MCF 10A (cell line): ENCODE measurements around the gene ZMIZ1. TPM values are rescaled to one million over a fixed set of nuclear protein-coding genes. Genes with fewer than 3 reads are reported as not detected.
"Not testable (repeated sequence)": the region's sequence is repeated elsewhere in the genome, so short reads cannot be mapped to it uniquely, and the experiment has no call there.

Experiments
- BruUV-seq: library from RNA; stranded (reverse); fragments of 400-500 nt; replicated peaks from 2 replicates; lab custom pipeline; 2021; lab: Mats Ljungman, UMichigan
- CTCF ChIA-PET: fragments of 300-600 bp; sonication (Branson Sonifier 250); formaldehyde crosslinking; extraction: SDS; loops from one replicate; lab custom pipeline; 2021; ENCODE audit warnings: antibody characterized with exemption, inconsistent platforms; lab: Yijun Ruan, JAX
- POLR2A ChIA-PET: fragments of 300-600, 350-650 bp; sonication (Branson Sonifier 250); formaldehyde crosslinking; extraction: SDS; loops from one replicate; lab custom pipeline; 2020; ENCODE audit warnings: antibody characterized with exemption, inconsistent platforms; lab: Yijun Ruan, JAX
- DNase-seq: peaks from one replicate; pipeline ENCODE4 v3.0.0-alpha.2; 2018; ENCODE audit not compliant: unreplicated experiment
- H3K27ac Mint-ChIP-seq: one replicate; pipeline ENCODE4 v1.8.0; 2022; ENCODE audit warnings: mild to moderate bottlenecking, low read depth, mixed read lengths; ENCODE audit not compliant: unreplicated experiment
- H3K27me3 Mint-ChIP-seq: one replicate; pipeline ENCODE4 v1.8.0; 2022; ENCODE audit warnings: mixed read lengths; ENCODE audit not compliant: insufficient read depth, unreplicated experiment
- H3K36me3 Mint-ChIP-seq: one replicate; pipeline ENCODE4 v1.8.0; 2022; ENCODE audit warnings: mild to moderate bottlenecking, moderate library complexity, mixed read lengths; ENCODE audit not compliant: insufficient read depth, unreplicated experiment
- H3K4me1 Mint-ChIP-seq: one replicate; pipeline ENCODE4 v1.8.0; 2022; ENCODE audit warnings: mixed read lengths; ENCODE audit not compliant: insufficient read depth, unreplicated experiment
- H3K4me3 Mint-ChIP-seq: one replicate; pipeline ENCODE4 v1.8.0; 2022; ENCODE audit warnings: mild to moderate bottlenecking, moderate library complexity, mixed read lengths; ENCODE audit not compliant: unreplicated experiment
- H3K9me3 Mint-ChIP-seq: one replicate; pipeline ENCODE4 v1.8.0; 2022; ENCODE audit warnings: mixed read lengths; ENCODE audit not compliant: unreplicated experiment
- intact Hi-C: fragments of 100-400 bp; cut with micrococcal nuclease; formaldehyde crosslinking; loops from 2 replicates; pipeline ENCODE4 v1.14.1; 2022
- total RNA-seq: library from RNA; stranded (reverse); gene quantifications from 2 replicates; pipeline ENCODE4 v1.2.3, GENCODE V29; 2022
- TF ChIP-seq, protein P1 (sequence below): fragments of 200-600 bp; IDR thresholded peaks from one replicate; pipeline ENCODE4 v1.8.0; 2022; ENCODE audit warnings: antibody characterized with exemption, mild to moderate bottlenecking; ENCODE audit not compliant: unreplicated experiment

The ZMIZ1 gene
- total RNA-seq, 1 experiment from 2014 or later = 15.5 TPM

DNA sequence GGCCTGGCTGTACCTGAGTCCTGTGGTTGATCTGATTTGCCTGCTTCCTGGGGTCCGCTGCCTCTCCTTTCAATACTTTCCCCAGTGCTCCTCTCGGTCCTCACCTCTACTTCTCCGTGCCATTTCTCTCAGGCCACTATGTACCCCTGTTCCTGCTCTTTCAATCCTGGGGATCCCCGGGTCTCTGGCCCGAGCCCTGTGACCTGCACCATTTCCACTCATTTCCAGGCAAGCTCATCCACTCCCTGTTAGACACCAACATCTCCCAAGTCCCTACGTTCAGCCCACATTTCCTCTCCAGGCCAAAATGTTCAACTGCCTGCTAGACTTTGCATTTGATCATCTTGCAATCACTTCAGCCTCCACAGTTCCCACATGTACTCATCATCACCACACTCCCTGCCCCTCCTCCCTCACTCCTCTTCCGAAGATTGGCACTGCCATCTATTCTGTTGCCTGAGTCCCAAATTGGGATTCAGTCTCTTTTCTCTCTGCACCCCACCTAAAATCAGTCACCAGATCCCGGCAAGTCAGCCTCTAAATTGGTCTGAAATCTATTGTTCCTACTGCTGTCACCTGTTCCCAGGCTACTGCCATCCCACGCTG is 34.4 kb upstream of the ZMIZ1 start:
- TF ChIP-seq, protein P1, sequence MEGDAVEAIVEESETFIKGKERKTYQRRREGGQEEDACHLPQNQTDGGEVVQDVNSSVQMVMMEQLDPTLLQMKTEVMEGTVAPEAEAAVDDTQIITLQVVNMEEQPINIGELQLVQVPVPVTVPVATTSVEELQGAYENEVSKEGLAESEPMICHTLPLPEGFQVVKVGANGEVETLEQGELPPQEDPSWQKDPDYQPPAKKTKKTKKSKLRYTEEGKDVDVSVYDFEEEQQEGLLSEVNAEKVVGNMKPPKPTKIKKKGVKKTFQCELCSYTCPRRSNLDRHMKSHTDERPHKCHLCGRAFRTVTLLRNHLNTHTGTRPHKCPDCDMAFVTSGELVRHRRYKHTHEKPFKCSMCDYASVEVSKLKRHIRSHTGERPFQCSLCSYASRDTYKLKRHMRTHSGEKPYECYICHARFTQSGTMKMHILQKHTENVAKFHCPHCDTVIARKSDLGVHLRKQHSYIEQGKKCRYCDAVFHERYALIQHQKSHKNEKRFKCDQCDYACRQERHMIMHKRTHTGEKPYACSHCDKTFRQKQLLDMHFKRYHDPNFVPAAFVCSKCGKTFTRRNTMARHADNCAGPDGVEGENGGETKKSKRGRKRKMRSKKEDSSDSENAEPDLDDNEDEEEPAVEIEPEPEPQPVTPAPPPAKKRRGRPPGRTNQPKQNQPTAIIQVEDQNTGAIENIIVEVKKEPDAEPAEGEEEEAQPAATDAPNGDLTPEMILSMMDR = no peak
- Mint-ChIP-seq H3K4me3 (no peak overlapping the region), H3K36me3 (no peaks in the 10 kb centered on the region), H3K4me1 (no peaks in the 10 kb centered on the region), H3K9me3 (no peaks in the 10 kb centered on the region), H3K27ac (no peak overlapping the region), H3K27me3 (peaks cover 17% of the 10 kb centered on the region)
- POLR2A ChIA-PET = no interaction called here
- DNase-seq = no peak
- intact Hi-C loops = no loop called here
- CTCF ChIA-PET = interaction anchor here (0.6 kb wide), 1 partner anchor 997 kb away, joined by 3 read pairs; no protein-coding TSS in a partner anchor
- no TSS peak for BruUV-seq

DNA sequence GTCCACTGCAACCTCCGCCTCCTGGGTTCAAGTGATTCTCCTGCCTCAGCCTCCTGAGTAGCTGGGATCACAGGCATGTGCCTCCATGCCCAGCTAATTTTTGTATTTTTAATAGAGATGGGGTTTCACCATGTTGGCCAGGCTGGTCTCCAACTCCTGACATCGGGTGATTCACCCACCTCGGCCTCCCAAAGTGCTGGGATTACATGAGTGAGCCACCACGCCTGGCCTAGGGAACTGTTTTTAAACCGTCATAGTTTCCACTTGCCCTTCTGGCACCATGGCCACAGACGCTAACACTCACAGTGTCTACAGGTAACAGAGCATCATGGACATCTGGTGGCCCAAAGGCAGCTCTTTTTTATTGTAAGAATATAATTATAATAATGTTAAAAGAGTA is 32.4 kb upstream of the ZMIZ1 start:
- H3K27ac Mint-ChIP-seq, H3K4me1 Mint-ChIP-seq, H3K4me3 Mint-ChIP-seq, BruUV-seq, POLR2A ChIA-PET, H3K9me3 Mint-ChIP-seq, H3K36me3 Mint-ChIP-seq, intact Hi-C loops, CTCF ChIA-PET: not testable (repeated sequence)
- peak; percentile 29 for DNase-seq
- H3K27me3 Mint-ChIP-seq = peaks cover 23% of the 10 kb centered on the region

DNA sequence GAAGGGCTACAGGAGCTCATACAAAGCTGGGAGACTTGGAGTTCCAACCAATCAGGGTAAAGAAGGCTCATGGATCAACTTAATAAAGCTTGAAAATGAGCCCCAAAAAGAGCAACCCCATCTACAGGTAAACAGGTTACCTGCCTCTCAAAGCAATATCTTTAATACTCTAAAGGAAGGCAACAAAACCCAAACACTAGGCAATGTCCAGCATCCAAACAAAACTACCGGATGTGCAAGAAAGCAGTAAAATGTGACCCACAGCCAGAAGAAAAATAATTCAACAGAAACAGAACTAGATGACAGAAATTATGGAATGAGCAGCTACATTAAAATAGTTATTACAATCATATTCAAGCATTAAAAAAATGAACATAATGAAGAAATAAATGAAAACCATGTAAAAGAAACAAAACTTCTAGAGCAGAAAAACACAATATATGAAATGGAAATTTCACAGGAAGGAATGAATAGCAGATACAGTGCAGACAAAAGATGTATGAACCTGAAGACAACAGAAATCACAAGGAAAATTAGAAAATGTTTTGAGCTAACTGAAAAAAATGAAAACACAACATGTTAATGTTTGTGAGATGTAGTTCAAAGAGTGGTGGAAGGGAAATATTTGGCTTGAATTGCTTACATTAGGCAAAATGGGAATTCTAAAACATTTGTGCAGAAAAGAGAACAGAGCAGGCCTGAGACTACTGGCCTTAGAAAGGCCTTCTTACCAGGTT is 30.5 kb upstream of the ZMIZ1 start:
- Mint-ChIP-seq H3K27me3 (peaks cover 41% of the 10 kb centered on the region), H3K36me3 (no peaks in the 10 kb centered on the region), H3K4me1 (no peaks in the 10 kb centered on the region), H3K27ac (no peak overlapping the region), H3K9me3 (no peaks in the 10 kb centered on the region), H3K4me3 (no peak overlapping the region)
- ChIA-PET CTCF (interaction anchor here (0.6 to 1.2 kb wide), 3 partner anchors 63 to 613 kb away, joined by 3 to 7 read pairs (median 4); no protein-coding TSS in a partner anchor), POLR2A (no interaction called here)
- intact Hi-C loops = no loop called here
- DNase-seq = no peak
- BruUV-seq = no TSS peak
- TF ChIP-seq, protein P1 = no peak

DNA sequence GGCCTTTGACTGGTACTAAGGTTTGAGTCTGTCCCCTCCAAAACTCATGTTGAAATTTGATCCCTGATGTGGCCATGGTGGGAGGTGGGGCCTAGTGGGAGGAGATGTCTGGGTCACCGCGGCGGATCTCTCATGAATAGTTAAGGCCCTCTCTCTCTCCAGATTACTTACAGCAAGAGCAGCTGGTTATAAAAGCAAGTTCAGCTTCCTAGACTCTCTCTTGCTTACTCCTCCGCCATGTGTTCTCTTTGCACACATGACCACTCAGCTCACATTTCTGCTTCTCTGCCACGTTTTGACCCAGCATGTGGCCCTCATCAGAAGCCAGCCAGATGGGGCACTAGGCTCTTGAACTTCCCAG is 29.9 kb upstream of the ZMIZ1 start:
- no peak for DNase-seq
- Mint-ChIP-seq H3K36me3 (no peaks in the 10 kb centered on the region), H3K4me1 (no peaks in the 10 kb centered on the region), H3K9me3 (no peaks in the 10 kb centered on the region), H3K27me3 (peaks cover 41% of the 10 kb centered on the region), H3K4me3 (no peak overlapping the region), H3K27ac (no peak overlapping the region)
- ChIA-PET POLR2A (no interaction called here), CTCF (interaction anchor here (0.8 to 1.2 kb wide), 2 partner anchors 64 to 613 kb away, joined by 4 to 7 read pairs; no protein-coding TSS in a partner anchor)
- BruUV-seq = no TSS peak
- TF ChIP-seq, protein P1 = no peak
- intact Hi-C loops = no loop called here
